Caki2 (cell line): Measurements from ENCODE around the gene SPCS2. TPM values are rescaled to one million over a fixed set of nuclear protein-coding genes. Genes with fewer than 3 reads are reported as not detected.

Experiments
- DNase-seq: peaks from one replicate; pipeline ENCODE4 v3.0.0-alpha.2; 2015; ENCODE audit warnings: low read depth
- in situ Hi-C: cut with HindIII; loops from 2 replicates; pipeline ENCODE4 v1.10.0; 2016; ENCODE audit warnings: low sequenced_read_pairs, low pct_unique_long_range_greater_than_20kb, mixed read lengths
- total RNA-seq: library from RNA; depleted of rRNA; stranded (reverse); fragments of >200 nt; shearing (Covaris generic); gene quantifications from 2 replicates; pipeline ENCODE4 v1.2.3, GENCODE V29; 2014; ENCODE audit warnings: low replicate concordance; rRNA removed

SPCS2 gene
- total RNA-seq, 1 experiment from 2014 or later, result 6.7 TPM

GRCh38 chr11:75024764-75025211 lies 75.7 kb downstream of the SPCS2 start:
- DNase-seq, result no peak
- in situ Hi-C loops, result no loop called here

DNA sequence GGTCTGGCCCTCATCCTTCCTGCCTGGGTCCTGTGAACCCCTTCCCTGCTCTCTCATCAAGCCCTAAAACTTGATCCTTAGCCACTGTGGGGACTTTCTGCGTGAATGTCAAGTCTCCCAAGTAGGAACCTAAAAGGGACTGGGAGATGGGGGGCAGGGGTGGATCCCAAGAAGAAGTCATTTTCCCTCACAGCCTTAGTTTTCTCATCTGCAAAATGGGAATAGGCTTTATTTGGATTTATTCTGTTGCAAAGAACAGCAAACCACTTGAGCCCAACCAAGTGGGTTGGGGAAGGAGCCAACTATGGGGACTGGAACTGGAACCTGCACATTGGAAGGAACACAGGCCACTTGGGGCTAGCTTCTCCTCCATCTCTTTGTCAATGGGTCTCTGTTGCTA lies 76.5 kb downstream of the SPCS2 start:
- in situ Hi-C loops, result no loop called here
- no peak for DNase-seq

GRCh38 chr11:75028321-75028720 lies 79.3 kb downstream of the SPCS2 start:
- DNase-seq, result no peak
- in situ Hi-C loops, result no loop called here

Other genes with a start within 250 kb of the SPCS2 start
- gene CHRDL2, start 217.8 kb upstream of the SPCS2 start, total RNA-seq, result not detected in 2 replicates
- 4.8 and 5.1 TPM in 2 replicates for gene RNF169, start 200.4 kb upstream of the SPCS2 start, total RNA-seq
- gene XRRA1, start 175 bp upstream of the SPCS2 start, total RNA-seq, result 14.0 and 26.0 TPM in 2 replicates
- gene NEU3, start 39.7 kb downstream of the SPCS2 start, total RNA-seq, result 1.4 and 2.4 TPM in 2 replicates
- gene OR2AT4, start 147.6 kb downstream of the SPCS2 start, total RNA-seq, result not detected in 2 replicates
- gene SLCO2B1, start 201.8 kb downstream of the SPCS2 start, total RNA-seq, result 5.0 and 15.6 TPM in 2 replicates